22Rv1 (cell line): Measurements from ENCODE around the gene CACNA1C.

Experiments
- ZFX ChIP-seq: fragments of 450-650 bp; IDR thresholded peaks from 2 replicates; pipeline ENCODE4 v1.6.1; 2017; ENCODE audit warnings: antibody characterized with exemption, borderline replicate concordance
- TF ChIP-seq, protein P1 (sequence below): fragments of 450-650 bp; IDR thresholded peaks from 2 replicates; pipeline ENCODE4 v1.5.1; 2017; ENCODE audit warnings: mild to moderate bottlenecking

DNA sequence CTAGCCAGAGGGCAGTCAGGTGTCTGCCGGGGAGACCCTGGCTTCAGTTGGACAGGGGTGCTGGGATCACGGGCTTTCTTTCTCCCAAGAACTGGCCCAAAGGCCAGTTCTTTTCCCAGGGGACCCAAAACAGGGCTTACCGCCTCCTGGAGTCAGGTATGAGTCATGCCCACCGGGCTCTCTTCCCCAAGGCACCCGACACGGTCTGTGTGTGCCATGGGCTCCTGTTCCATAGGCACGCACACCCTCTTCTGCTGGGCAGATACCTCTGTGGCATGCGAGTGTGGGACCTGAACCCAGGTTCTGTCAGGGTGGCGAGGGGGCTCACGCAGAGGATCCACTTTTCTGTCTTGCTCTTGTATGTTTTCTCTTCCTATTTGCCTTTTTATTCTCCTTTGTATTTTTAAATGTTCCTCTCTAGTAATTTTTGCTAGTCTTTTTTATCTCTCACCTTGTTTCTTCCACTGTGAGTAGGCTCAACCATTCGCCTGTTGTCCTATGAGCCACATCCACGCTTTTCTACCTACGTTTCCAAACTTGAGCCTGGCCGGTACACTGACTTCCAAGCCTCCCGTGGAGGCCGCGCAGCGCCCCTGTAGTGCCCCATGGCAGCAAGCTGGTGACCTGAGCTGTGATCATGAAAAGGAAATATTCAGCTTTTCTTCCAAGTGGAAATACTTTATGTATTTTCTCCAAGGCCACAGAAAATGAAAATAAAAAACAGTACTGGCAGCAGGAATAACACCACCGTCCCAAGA, 362.2 kb downstream of the CACNA1C start:
- TF ChIP-seq, protein P1, sequence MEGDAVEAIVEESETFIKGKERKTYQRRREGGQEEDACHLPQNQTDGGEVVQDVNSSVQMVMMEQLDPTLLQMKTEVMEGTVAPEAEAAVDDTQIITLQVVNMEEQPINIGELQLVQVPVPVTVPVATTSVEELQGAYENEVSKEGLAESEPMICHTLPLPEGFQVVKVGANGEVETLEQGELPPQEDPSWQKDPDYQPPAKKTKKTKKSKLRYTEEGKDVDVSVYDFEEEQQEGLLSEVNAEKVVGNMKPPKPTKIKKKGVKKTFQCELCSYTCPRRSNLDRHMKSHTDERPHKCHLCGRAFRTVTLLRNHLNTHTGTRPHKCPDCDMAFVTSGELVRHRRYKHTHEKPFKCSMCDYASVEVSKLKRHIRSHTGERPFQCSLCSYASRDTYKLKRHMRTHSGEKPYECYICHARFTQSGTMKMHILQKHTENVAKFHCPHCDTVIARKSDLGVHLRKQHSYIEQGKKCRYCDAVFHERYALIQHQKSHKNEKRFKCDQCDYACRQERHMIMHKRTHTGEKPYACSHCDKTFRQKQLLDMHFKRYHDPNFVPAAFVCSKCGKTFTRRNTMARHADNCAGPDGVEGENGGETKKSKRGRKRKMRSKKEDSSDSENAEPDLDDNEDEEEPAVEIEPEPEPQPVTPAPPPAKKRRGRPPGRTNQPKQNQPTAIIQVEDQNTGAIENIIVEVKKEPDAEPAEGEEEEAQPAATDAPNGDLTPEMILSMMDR = no peak
- TF ChIP-seq ZFX = no peak
